Measurements from ENCODE around the gene OLIG2. TPM values are rescaled to one million over a fixed set of nuclear protein-coding genes. Genes with fewer than 3 reads are reported as not detected.

The OLIG2 gene
- total RNA-seq, 1 experiment from 2014 or later = not detected

- CTCF ChIA-PET = no interaction called here
- intact Hi-C loops (cut with micrococcal nuclease) = no loop called here
- RAD21 ChIA-PET (ENCODE audit: low non-redundant PET in 1 of 2, low total read pairs in 2 of 2, uncharacterized antibody in 2 of 2, unreplicated experiment in 2 of 2) = no interaction called here
- no peaks in the 10 kb centered on the region for H3K79me2 ChIP-seq (ENCODE audit: insufficient read depth, low read length)
- no peak for TF ChIP-seq ZBTB33 (IDR thresholded peaks at IDR 0.05; ENCODE audit: extremely low read depth, insufficient replicate concordance, low read length)
- TF ChIP-seq POLR2A (IDR thresholded peaks at IDR 0.05; ENCODE audit: borderline replicate concordance, extremely low read depth, insufficient read depth, insufficient read length) = no peak
- no peak for TF ChIP-seq ZNF274 (IDR thresholded peaks at IDR 0.05; ENCODE audit: low read depth, low read length)
- TF ChIP-seq SRF (IDR thresholded peaks at IDR 0.05; ENCODE audit: low read depth) = no peak
- no peak for TF ChIP-seq CBX3 (IDR thresholded peaks at IDR 0.05; ENCODE audit: low read depth)
- no peak for TF ChIP-seq ATF3 (IDR thresholded peaks at IDR 0.05)
- TF ChIP-seq SP1 (IDR thresholded peaks at IDR 0.05; ENCODE audit: low read depth) = no peak
- TF ChIP-seq CEBPB (IDR thresholded peaks at IDR 0.05; ENCODE audit: low read depth) = no peak
- TF ChIP-seq RAD21 (IDR thresholded peaks at IDR 0.05; ENCODE audit: low read depth) = no peak
- H3K4me1 ChIP-seq (ENCODE audit: control insufficient read depth in 1 of 2, insufficient read depth in 2 of 2, low read length in 2 of 2) = no peaks in the 10 kb centered on the region
- H2AFZ ChIP-seq (ENCODE audit: low read depth, low read length, poor library complexity, severe bottlenecking) = no peak overlapping the region
- ATAC-seq (no peak), DNase-seq (ENCODE audit: low read depth, low spot score) (no peak)
- no peaks in the 10 kb centered on the region for H3K36me3 ChIP-seq (ENCODE audit: control insufficient read depth in 1 of 2, insufficient read depth in 2 of 2, low read length in 2 of 2)
- peaks cover 18% of the 10 kb centered on the region for H3K27me3 ChIP-seq (ENCODE audit: insufficient read depth, low read length)
- H3K4me3 ChIP-seq (replicated peaks in 1 of 2; ENCODE audit: low read depth in 1 of 2, low read length in 2 of 2) = no peak overlapping the region
- no peaks in the 10 kb centered on the region for H3K9me2 ChIP-seq (ENCODE audit: insufficient read depth)
- no peaks in the 10 kb centered on the region for H3K9me3 ChIP-seq (ENCODE audit: control insufficient read depth in 1 of 2, insufficient read depth in 1 of 2, low read depth in 1 of 2, low read length in 2 of 2)
- BruUV-seq (replicated peaks) = no TSS peak
- no peak overlapping the region for H3K4me2 ChIP-seq (ENCODE audit: low read length)
- no peak overlapping the region for H3K9ac ChIP-seq (ENCODE audit: low read length)
- POLR2A ChIA-PET = no interaction called here
- H4K20me1 ChIP-seq (ENCODE audit: insufficient read depth) = no peaks in the 10 kb centered on the region
- no peak overlapping the region for H3K27ac ChIP-seq (ENCODE audit: low read depth, low read length)
Observed at GRCh38 chr21:33067457-33067856, 41.7 kb downstream of the OLIG2 start.

GRCh38 chr21:33069243-33069642, 43.5 kb downstream of the OLIG2 start:
- CTCF ChIA-PET = no interaction called here
- H3K9ac ChIP-seq (ENCODE audit: low read length) = no peak overlapping the region
- ATAC-seq = no peak
- TF ChIP-seq RAD21 (IDR thresholded peaks at IDR 0.05; ENCODE audit: low read depth) (no peak), CEBPB (IDR thresholded peaks at IDR 0.05; ENCODE audit: low read depth) (no peak), EZH2 (IDR thresholded peaks at IDR 0.05) (no peak), CTCF (IDR thresholded peaks at IDR 0.05 in 2 of 3, conservative IDR thresholded peaks at IDR 0.05 in 1 of 3; ENCODE audit: borderline replicate concordance in 1 of 3, insufficient read depth in 1 of 3, low read depth in 2 of 3, low read length in 2 of 3) (no peak), REST (IDR thresholded peaks at IDR 0.05; ENCODE audit: low read depth) (no peak)

More at GRCh38 chr21:33069243-33069642, 43.5 kb downstream of the OLIG2 start:
- Histone ChIP-seq H3K4me3 (replicated peaks in 1 of 2; ENCODE audit: low read depth in 1 of 2, low read length in 2 of 2) (no peak overlapping the region), H3K9me3 (ENCODE audit: control insufficient read depth in 1 of 2, insufficient read depth in 1 of 2, low read depth in 1 of 2, low read length in 2 of 2) (no peaks in the 10 kb centered on the region), H3K36me3 (ENCODE audit: control insufficient read depth in 1 of 2, insufficient read depth in 2 of 2, low read length in 2 of 2) (no peaks in the 10 kb centered on the region), H3K27me3 (ENCODE audit: insufficient read depth, low read length) (peaks cover 12% of the 10 kb centered on the region), H2AFZ (ENCODE audit: low read depth, low read length, poor library complexity, severe bottlenecking) (no peak overlapping the region), H3K4me1 (ENCODE audit: control insufficient read depth in 1 of 2, insufficient read depth in 2 of 2, low read length in 2 of 2) (no peaks in the 10 kb centered on the region), H3K4me2 (ENCODE audit: low read length) (no peak overlapping the region), H4K20me1 (ENCODE audit: insufficient read depth) (no peaks in the 10 kb centered on the region), H3K27ac (ENCODE audit: low read depth, low read length) (no peak overlapping the region), H3K79me2 (ENCODE audit: insufficient read depth, low read length) (no peaks in the 10 kb centered on the region), H3K9me2 (ENCODE audit: insufficient read depth) (no peaks in the 10 kb centered on the region)
- RAD21 ChIA-PET (ENCODE audit: low non-redundant PET in 1 of 2, low total read pairs in 2 of 2, uncharacterized antibody in 2 of 2, unreplicated experiment in 2 of 2) = no interaction called here
- BruUV-seq (replicated peaks) = no TSS peak
- POLR2A ChIA-PET = no interaction called here
- intact Hi-C loops (cut with micrococcal nuclease) = no loop called here
- no peak for DNase-seq (ENCODE audit: low read depth, low spot score)
